ENCODE measurements around the gene HCFC1R1. TPM values are rescaled to one million over a fixed set of nuclear protein-coding genes. Genes with fewer than 3 reads are reported as not detected.

Gene HCFC1R1
- total and polyA plus RNA-seq, 5 donors from 2014 or later, result 12.9 to 20.7 (median 18.2) TPM

DNA sequence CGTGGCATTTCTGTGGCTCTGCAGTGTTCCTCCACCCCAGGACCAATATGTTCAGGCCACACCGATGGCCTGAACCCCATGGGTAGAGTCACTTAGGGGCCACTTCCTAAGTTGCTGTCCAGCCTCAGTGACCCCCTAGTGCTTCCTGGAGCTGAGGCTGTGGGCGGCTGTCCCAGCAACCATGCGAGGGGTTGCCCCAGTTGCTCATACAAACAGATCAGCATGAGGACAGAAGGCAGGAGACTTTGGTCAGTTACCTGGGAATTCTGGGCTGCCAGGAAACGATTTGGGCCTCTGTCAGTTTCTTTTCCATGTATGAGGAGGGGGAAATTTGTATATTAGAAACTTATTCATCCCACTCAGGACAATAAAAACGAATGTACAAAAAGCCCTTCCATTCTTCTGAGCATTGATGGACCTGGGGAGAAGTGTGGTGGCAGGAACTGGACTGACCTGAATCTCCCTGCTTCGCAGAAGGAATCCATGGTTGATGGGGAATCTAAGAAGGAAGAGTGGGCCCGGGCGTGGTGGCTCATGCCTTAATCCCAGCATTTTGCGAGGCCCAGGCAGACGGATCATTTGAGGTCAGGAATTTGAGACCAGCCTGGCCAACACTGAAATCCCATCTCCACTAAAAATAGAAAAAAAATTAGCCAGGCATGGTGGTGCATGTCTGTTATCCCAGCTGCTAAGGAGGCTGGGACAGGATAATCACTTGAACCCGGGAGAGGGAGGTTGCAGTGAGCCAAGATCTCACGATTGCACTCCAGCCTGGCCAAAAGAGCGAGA lies 36.8 kb upstream of the HCFC1R1 start:
- H3K27me3 ChIP-seq (ENCODE audit: control insufficient read depth, insufficient read depth, low read length), result no peaks in the 10 kb centered on the region
- Mint-ChIP-seq H3K4me3 (peak overlapping the region; percentile 86 to 97 (median 92)), H3K9me3 (peaks cover 0 to 2% (median 0%) of the 10 kb centered on the region in 7 donors), H3K4me1 (peaks cover 4 to 64% (median 28%) of the 10 kb centered on the region in 4 donors), H3K27me3 (no peaks in the 10 kb centered on the region), H3K36me3 (peaks cover 3% of the 10 kb centered on the region), H3K27ac (peak overlapping the region; percentile 87 to 97 (median 90))
- H3K9me3 ChIP-seq (ENCODE audit: control insufficient read depth in 2 of 2, low read length in 2 of 2), result no peaks in the 10 kb centered on the region
- no peak overlapping the region for H3K27ac ChIP-seq (ENCODE audit: insufficient read depth, low read length, poor library complexity, severe bottlenecking)
- ATAC-seq (ENCODE audit: low read depth in 2 of 2) (no peak), DNase-seq (no peak)
- peaks cover 58% of the 10 kb centered on the region for H3K4me1 ChIP-seq (ENCODE audit: control insufficient read depth, insufficient read depth, low read length, poor library complexity, severe bottlenecking)
- H3K36me3 ChIP-seq (ENCODE audit: control insufficient read depth, insufficient read depth, low read length), result no peaks in the 10 kb centered on the region
- H3K4me3 ChIP-seq (ENCODE audit: low read depth, low read length), result peak overlapping the region; percentile 48

DNA sequence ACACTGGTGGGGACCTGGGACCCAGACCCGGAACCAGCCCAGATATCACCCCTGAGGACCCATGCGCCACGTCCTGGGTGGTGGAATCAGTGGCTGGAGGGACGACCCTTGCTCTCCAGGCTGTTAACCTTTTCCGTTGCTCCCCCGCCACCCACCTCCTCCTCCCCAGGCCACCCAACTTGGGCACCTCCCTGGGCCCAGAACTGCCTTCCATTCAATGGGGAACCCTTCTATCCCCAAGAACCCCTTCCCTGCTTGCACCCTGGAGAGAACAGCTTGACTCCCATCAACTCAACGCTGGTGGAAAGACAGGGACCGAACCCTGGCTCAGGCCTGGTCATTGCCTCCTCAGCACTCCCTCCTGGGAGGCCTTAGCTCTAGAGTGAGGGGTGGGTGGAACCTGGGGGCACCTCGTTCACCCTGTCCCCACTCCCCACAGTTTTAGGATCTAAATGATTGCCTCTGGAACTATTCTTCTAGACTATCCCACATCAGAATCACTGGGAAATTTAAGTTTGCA lies 36.0 kb upstream of the HCFC1R1 start:
- no peaks in the 10 kb centered on the region for H3K27me3 Mint-ChIP-seq
- H3K36me3 Mint-ChIP-seq, result peaks cover 5% of the 10 kb centered on the region
- Histone ChIP-seq H3K4me1 (ENCODE audit: control insufficient read depth, insufficient read depth, low read length, poor library complexity, severe bottlenecking) (peaks cover 58% of the 10 kb centered on the region), H3K9me3 (ENCODE audit: control insufficient read depth in 2 of 2, low read length in 2 of 2) (no peaks in the 10 kb centered on the region), H3K27ac (ENCODE audit: insufficient read depth, low read length, poor library complexity, severe bottlenecking) (peak overlapping the region; percentile 79), H3K27me3 (ENCODE audit: control insufficient read depth, insufficient read depth, low read length) (no peaks in the 10 kb centered on the region), H3K36me3 (ENCODE audit: control insufficient read depth, insufficient read depth, low read length) (no peaks in the 10 kb centered on the region), H3K4me3 (ENCODE audit: low read depth, low read length) (peak overlapping the region; percentile 48)
- DNase-seq, result no peak
- H3K4me1 Mint-ChIP-seq, result peaks cover 4 to 64% (median 32%) of the 10 kb centered on the region in 4 donors
- H3K27ac Mint-ChIP-seq, result peak overlapping the region; percentile 87 to 97 (median 90)
- H3K9me3 Mint-ChIP-seq, result peaks cover 0 to 2% (median 0%) of the 10 kb centered on the region in 7 donors
- peak overlapping the region; percentile 86 to 97 (median 92) for H3K4me3 Mint-ChIP-seq
- ATAC-seq (ENCODE audit: low read depth in 2 of 2), result no peak

DNA sequence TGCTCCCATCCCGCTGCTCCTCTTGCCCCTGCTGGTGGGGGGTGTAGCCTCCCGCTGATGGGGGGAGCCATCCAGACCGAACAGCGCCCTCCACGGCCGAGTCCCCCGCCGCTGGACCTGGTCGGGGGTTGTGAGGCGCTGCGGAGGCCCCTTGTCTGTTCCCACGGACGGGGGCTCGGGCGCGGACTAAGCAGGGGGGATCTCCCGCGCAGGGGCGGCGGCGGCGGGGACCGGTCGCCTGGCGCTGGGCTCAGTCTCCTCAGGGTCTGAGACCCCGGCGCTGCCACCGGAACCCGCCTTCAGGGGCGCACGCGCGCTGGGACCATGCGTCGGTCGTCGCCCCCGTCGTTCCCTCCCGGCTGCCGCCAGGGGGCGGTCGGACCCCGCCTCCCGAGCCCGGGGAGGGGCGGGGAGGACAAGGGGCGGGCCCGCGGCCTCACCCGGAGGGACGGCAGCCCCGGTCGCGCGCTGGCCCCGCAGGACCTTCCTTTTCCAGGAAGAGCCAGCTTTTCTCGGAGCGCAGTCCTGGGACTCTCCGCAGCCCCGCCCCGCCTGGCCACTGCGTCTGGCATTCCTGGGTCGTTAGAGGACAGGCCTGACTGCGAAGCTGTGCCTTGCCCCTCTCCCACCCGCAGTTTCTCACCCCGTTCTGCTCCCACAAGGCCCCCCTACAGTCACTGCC lies 35.4 kb upstream of the HCFC1R1 start:
- Histone ChIP-seq H3K4me1 (ENCODE audit: control insufficient read depth, insufficient read depth, low read length, poor library complexity, severe bottlenecking) (peaks cover 55% of the 10 kb centered on the region), H3K9me3 (ENCODE audit: control insufficient read depth in 2 of 2, low read length in 2 of 2) (no peaks in the 10 kb centered on the region), H3K27ac (ENCODE audit: insufficient read depth, low read length, poor library complexity, severe bottlenecking) (peak overlapping the region; percentile 79), H3K36me3 (ENCODE audit: control insufficient read depth, insufficient read depth, low read length) (no peaks in the 10 kb centered on the region), H3K27me3 (ENCODE audit: control insufficient read depth, insufficient read depth, low read length) (no peaks in the 10 kb centered on the region), H3K4me3 (ENCODE audit: low read depth, low read length) (peak overlapping the region; percentile 48)
- Mint-ChIP-seq H3K4me1 (peaks cover 4 to 62% (median 31%) of the 10 kb centered on the region in 4 donors), H3K27me3 (no peaks in the 10 kb centered on the region), H3K9me3 (no peaks in the 10 kb centered on the region), H3K36me3 (peaks cover 7% of the 10 kb centered on the region), H3K4me3 (peak overlapping the region; percentile 88 to 97 (median 92)), H3K27ac (peak overlapping the region; percentile 87 to 97 (median 90))
- peak; percentile 82 to 89 (median 87) for DNase-seq
- peak; percentile 90 for ATAC-seq (ENCODE audit: low read depth in 2 of 2)

DNA sequence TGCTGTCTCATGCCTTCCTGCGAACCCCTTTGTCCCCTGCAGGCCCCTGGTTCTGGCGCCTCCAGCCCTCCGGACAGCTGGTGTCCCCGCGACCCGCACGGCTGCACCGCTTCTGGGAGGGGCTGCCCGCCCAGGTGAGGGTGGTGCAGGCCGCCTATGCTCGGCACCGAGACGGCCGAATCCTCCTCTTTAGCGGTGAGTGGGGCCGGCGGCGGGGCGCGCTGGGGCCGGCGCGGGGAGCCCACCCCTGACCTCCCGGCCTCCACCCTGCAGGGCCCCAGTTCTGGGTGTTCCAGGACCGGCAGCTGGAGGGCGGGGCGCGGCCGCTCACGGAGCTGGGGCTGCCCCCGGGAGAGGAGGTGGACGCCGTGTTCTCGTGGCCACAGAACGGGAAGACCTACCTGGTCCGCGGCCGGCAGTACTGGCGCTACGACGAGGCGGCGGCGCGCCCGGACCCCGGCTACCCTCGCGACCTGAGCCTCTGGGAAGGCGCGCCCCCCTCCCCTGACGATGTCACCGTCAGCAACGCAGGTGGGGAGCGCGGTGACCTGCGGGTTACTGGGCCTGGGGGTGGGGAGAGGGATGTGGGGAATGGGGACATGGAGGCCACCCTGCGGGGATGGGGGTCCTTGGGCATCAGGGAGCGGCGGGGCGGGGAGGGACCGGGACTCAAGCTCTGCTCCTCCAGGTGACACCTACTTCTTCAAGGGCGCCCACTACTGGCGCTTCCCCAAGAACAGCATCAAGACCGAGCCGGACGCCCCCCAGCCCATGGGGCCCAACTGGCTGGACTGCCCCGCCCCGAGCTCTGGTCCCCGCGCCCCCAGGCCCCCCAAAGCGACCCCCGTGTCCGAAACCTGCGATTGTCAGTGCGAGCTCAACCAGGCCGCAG lies 34.6 kb upstream of the HCFC1R1 start:
- Mint-ChIP-seq H3K36me3 (peaks cover 14% of the 10 kb centered on the region), H3K27ac (peak overlapping the region; percentile 54 to 87 (median 80)), H3K4me3 (peak overlapping the region; percentile 88 to 92 (median 92)), H3K9me3 (no peaks in the 10 kb centered on the region), H3K27me3 (no peaks in the 10 kb centered on the region), H3K4me1 (peaks cover 4 to 61% (median 28%) of the 10 kb centered on the region in 4 donors)
- H3K4me3 ChIP-seq (ENCODE audit: low read depth, low read length), result no peak overlapping the region
- no peaks in the 10 kb centered on the region for H3K36me3 ChIP-seq (ENCODE audit: control insufficient read depth, insufficient read depth, low read length)
- peak; percentile 35 to 42 for ATAC-seq (ENCODE audit: low read depth in 2 of 2)
- no peaks in the 10 kb centered on the region for H3K27me3 ChIP-seq (ENCODE audit: control insufficient read depth, insufficient read depth, low read length)
- H3K9me3 ChIP-seq (ENCODE audit: control insufficient read depth in 2 of 2, low read length in 2 of 2), result no peaks in the 10 kb centered on the region
- DNase-seq, result peak in 2 of 3 donors; percentile 40 to 77
- peaks cover 47% of the 10 kb centered on the region for H3K4me1 ChIP-seq (ENCODE audit: control insufficient read depth, insufficient read depth, low read length, poor library complexity, severe bottlenecking)
- peak overlapping the region; percentile 79 for H3K27ac ChIP-seq (ENCODE audit: insufficient read depth, low read length, poor library complexity, severe bottlenecking)

DNA sequence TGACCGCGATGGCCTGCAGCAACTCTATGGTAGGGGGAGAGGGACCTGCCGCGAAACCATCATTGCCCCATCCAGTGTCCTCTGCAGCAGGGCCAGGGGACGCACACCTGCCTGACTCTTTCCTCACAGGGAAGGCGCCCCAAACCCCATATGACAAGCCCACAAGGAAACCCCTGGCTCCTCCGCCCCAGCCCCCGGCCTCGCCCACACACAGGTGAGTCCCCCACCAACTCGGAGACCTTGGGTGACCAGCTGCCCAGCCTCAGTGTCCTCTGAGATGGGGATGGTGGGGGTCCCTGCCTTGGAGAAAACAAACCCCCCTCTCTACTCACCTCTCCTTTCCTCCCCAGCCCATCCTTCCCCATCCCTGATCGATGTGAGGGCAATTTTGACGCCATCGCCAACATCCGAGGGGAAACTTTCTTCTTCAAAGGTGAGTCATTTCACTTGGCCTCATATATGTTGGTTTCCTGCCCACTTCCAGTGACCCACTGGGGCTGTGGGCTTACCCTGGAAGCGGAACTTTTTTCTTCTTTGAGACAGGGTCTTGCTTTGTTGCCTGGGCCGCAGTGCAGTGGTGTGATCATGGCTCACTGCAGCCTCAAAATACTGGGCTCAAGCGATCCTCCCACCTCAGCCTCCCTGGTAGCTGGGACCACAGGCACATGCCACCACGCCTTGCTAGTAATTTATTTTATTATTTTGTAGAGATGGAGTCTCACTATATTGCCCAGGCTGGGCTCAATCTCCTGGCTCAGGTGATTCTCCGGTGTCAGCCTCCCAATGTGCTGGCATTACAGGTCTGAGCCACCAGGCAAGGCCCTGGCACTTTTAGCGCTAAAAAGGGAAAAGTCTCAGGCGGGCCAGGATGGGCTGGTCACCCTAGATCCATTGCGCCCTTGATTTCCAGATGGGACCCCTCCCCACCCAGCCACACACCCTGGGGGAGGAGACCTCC lies 33.7 kb upstream of the HCFC1R1 start:
- Histone ChIP-seq H3K4me3 (ENCODE audit: low read depth, low read length) (no peak overlapping the region), H3K27me3 (ENCODE audit: control insufficient read depth, insufficient read depth, low read length) (no peaks in the 10 kb centered on the region), H3K36me3 (ENCODE audit: control insufficient read depth, insufficient read depth, low read length) (no peaks in the 10 kb centered on the region), H3K27ac (ENCODE audit: insufficient read depth, low read length, poor library complexity, severe bottlenecking) (peak overlapping the region; percentile 33), H3K4me1 (ENCODE audit: control insufficient read depth, insufficient read depth, low read length, poor library complexity, severe bottlenecking) (peaks cover 47% of the 10 kb centered on the region), H3K9me3 (ENCODE audit: control insufficient read depth in 2 of 2, low read length in 2 of 2) (no peaks in the 10 kb centered on the region)
- Mint-ChIP-seq H3K4me3 (peak overlapping the region; percentile 65 to 91 (median 76)), H3K36me3 (peaks cover 14% of the 10 kb centered on the region), H3K9me3 (no peaks in the 10 kb centered on the region), H3K27ac (peak overlapping the region in 2 of 3 donors; percentile 7 to 66), H3K4me1 (peaks cover 0 to 52% (median 23%) of the 10 kb centered on the region in 4 donors), H3K27me3 (no peaks in the 10 kb centered on the region)
- no peak for DNase-seq
- no peak for ATAC-seq (ENCODE audit: low read depth in 2 of 2)

DNA sequence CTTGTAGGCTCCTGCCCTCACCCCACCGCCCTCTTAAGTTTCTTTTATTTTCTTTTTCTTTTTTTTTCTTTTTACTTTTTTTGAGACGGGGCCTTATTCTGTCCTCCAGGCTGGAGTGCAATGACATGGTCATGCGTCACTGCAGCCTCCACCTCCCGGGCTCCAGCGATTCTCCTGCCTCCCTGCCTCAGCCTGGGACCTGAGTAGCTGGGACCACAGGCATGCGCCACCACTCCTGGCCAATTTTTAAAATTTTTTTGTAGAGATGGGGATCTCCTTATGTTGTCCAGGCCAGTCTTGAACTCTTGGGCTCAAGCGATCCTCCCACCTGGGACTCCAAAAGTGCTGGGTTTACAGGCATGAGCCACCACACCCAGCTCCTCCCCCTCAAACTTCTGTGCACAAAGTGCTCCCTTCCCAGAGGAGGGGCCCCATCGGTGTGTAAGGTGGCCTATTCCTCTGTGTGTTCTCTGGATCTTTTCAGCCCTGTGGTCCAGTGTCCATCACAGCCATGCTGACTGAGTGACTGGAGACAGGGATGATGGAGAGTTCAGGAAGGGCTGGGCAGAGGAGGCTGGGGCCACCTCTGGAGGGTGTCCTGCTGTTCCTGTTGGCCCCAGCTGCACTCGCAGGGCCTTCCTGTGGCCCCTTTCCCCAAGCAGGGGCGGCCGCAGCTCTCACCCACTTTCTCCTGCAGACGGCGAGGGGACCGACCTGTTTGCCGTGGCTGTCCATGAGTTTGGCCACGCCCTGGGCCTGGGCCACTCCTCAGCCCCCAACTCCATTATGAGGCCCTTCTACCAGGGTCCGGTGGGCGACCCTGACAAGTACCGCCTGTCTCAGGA lies 32.8 kb upstream of the HCFC1R1 start:
- Mint-ChIP-seq H3K4me3 (peak overlapping the region; percentile 35 to 91 (median 70)), H3K4me1 (peaks cover 0 to 50% (median 27%) of the 10 kb centered on the region in 4 donors), H3K27me3 (no peaks in the 10 kb centered on the region), H3K27ac (peak overlapping the region in 2 of 3 donors; percentile 7 to 66), H3K9me3 (no peaks in the 10 kb centered on the region), H3K36me3 (peaks cover 14% of the 10 kb centered on the region)
- no peaks in the 10 kb centered on the region for H3K9me3 ChIP-seq (ENCODE audit: control insufficient read depth in 2 of 2, low read length in 2 of 2)
- no peaks in the 10 kb centered on the region for H3K27me3 ChIP-seq (ENCODE audit: control insufficient read depth, insufficient read depth, low read length)
- peaks cover 42% of the 10 kb centered on the region for H3K4me1 ChIP-seq (ENCODE audit: control insufficient read depth, insufficient read depth, low read length, poor library complexity, severe bottlenecking)
- DNase-seq (no peak), ATAC-seq (ENCODE audit: low read depth in 2 of 2) (no peak)
- no peak overlapping the region for H3K27ac ChIP-seq (ENCODE audit: insufficient read depth, low read length, poor library complexity, severe bottlenecking)
- H3K4me3 ChIP-seq (ENCODE audit: low read depth, low read length), result no peak overlapping the region
- no peaks in the 10 kb centered on the region for H3K36me3 ChIP-seq (ENCODE audit: control insufficient read depth, insufficient read depth, low read length)
